Mesodermal cell (in vitro differentiated cells): Measurements from ENCODE around the gene KIF16B. TPM values are rescaled to one million over a fixed set of nuclear protein-coding genes. Genes with fewer than 3 reads are reported as not detected.

Experiments used
- H3K27ac ChIP-seq: 2 replicates; pipeline ENCODE4 v1.7.0; 2013; ENCODE audit warnings: mild to moderate bottlenecking, low read depth, low read length, moderate library complexity; ENCODE audit not compliant: severe bottlenecking
- H3K36me3 ChIP-seq: 2 replicates; pipeline ENCODE4 v1.7.1; 2013; ENCODE audit warnings: mild to moderate bottlenecking, low read length, moderate library complexity; ENCODE audit not compliant: control insufficient read depth, insufficient read depth
- H3K4me1 ChIP-seq: one replicate; pipeline ENCODE4 v1.7.1; 2013; ENCODE audit warnings: mild to moderate bottlenecking, low read length; ENCODE audit not compliant: insufficient read depth, control insufficient read depth, poor library complexity, severe bottlenecking
- H3K4me3 ChIP-seq: 2 replicates; pipeline ENCODE4 v1.7.0; 2013; ENCODE audit warnings: low read length, control low read depth, mild to moderate bottlenecking; ENCODE audit not compliant: insufficient read depth, poor library complexity, severe bottlenecking; ENCODE audit errors: extremely low read depth
- H3K9me3 ChIP-seq: 2 replicates; pipeline ENCODE4 v1.7.1; 2013; ENCODE audit warnings: mild to moderate bottlenecking, low read length, moderate library complexity; ENCODE audit not compliant: control insufficient read depth
- WGBS, 2 experiments: methylation state at CpG; one replicate each; pipeline ENCODE4 v1.1.5; 2013; ENCODE audit warnings: missing lambda C conversion rate in 2 of 2; ENCODE audit not compliant: insufficient coverage in 2 of 2; 5-methylcytosine and 5-hydroxymethylcytosine counted together
- polyA plus RNA-seq, 2 experiments: library from polyadenylated mRNA; stranded (reverse); fragments of 50-300 nt; gene quantifications; one replicate each; pipeline ENCODE4 v1.2.3, GENCODE V29; 2013

The KIF16B gene, protein sequence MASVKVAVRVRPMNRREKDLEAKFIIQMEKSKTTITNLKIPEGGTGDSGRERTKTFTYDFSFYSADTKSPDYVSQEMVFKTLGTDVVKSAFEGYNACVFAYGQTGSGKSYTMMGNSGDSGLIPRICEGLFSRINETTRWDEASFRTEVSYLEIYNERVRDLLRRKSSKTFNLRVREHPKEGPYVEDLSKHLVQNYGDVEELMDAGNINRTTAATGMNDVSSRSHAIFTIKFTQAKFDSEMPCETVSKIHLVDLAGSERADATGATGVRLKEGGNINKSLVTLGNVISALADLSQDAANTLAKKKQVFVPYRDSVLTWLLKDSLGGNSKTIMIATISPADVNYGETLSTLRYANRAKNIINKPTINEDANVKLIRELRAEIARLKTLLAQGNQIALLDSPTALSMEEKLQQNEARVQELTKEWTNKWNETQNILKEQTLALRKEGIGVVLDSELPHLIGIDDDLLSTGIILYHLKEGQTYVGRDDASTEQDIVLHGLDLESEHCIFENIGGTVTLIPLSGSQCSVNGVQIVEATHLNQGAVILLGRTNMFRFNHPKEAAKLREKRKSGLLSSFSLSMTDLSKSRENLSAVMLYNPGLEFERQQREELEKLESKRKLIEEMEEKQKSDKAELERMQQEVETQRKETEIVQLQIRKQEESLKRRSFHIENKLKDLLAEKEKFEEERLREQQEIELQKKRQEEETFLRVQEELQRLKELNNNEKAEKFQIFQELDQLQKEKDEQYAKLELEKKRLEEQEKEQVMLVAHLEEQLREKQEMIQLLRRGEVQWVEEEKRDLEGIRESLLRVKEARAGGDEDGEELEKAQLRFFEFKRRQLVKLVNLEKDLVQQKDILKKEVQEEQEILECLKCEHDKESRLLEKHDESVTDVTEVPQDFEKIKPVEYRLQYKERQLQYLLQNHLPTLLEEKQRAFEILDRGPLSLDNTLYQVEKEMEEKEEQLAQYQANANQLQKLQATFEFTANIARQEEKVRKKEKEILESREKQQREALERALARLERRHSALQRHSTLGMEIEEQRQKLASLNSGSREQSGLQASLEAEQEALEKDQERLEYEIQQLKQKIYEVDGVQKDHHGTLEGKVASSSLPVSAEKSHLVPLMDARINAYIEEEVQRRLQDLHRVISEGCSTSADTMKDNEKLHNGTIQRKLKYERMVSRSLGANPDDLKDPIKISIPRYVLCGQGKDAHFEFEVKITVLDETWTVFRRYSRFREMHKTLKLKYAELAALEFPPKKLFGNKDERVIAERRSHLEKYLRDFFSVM (N-terminal part only)
- 8.0 TPM for polyA plus RNA-seq (2013, experiment 1 of 2)
- 9.5 TPM for polyA plus RNA-seq (2013, experiment 2 of 2)

DNA sequence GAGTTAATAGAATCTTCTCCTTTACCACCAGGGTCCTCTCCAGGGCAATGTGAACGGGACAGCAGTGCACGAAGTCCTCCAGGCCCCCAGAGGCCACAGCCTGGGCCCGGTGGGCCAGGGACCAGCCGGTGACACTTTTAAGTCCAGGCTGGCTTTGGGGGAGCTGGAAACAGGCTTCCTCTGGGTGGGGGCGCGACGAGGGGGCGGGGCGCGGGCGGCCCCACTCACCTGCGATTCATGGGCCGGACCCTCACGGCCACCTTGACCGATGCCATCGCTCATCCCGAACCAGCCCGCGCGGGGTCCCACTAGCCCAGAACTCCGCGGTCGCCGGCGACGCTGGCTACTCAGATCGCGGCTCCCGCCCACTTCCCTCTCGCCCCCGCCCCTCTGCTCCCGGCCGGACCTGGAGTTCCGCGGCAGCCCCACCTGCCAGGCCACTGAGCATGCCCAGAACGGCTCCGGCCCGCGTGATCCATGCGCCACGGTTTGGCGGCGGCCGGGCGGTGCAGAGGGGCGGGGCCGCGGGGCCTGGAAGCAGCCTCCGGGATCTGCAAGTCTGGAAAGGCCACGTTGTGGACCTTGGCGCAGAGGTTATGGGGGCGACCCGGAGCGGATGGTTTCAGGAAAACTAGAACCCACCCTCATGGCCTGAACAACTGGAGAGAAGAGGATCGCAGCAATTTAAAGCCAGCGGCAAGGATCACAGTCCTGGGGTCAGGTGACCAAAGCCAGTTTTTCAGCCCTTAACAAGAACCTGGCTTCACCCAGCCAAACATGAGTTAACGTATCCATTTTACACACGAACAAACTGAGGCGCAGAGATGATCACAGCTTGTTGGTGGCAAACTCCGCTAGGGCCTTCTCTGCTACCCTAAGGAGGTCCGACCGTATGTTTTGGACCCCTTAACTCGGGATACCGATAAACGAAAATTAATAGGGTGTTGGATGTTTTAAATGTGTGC is at the start of gene KIF16B:
Gene KIF16B, minus strand, starts transcription at position 448 of the 965 bp plus-strand sequence. Its CDS starts 173 bp downstream, at position 275.
- Histone ChIP-seq H3K4me3 (peak within 1 kb of the TSS; percentile 76), H3K9me3 (peaks cover 4% of the 10 kb centered on the region), H3K27ac (no peak within 1 kb of the TSS), H3K4me1 (peaks cover 8% of the 10 kb centered on the region), H3K36me3 (no peaks in the 10 kb centered on the region)
- WGBS, 2 experiments, result 13 to 25% methylated on average over 27 to 40 of the region's 65 CpGs

DNA sequence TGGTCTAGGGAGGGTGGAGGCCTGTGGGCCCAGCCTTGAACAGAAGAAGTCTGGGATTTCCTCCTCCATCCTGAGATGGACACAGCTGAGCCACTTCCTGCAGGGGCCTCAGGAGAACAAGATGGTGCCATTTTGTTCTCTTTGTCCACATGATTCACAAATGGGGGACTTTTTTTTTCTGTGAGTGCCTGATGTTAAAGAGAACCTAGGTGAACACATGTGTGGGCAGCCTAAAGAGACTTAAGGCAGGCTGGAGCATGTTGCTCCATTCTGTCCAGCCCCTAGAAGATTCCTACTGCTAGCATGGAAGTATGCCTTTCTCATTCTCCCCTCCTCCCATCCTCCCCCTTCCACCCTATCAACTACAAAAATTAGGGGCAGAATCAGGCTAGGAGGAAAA is 49.3 kb upstream of the KIF16B start:
- H3K9me3 ChIP-seq, result peaks cover 2% of the 10 kb centered on the region
- no peaks in the 10 kb centered on the region for H3K4me1 ChIP-seq

DNA sequence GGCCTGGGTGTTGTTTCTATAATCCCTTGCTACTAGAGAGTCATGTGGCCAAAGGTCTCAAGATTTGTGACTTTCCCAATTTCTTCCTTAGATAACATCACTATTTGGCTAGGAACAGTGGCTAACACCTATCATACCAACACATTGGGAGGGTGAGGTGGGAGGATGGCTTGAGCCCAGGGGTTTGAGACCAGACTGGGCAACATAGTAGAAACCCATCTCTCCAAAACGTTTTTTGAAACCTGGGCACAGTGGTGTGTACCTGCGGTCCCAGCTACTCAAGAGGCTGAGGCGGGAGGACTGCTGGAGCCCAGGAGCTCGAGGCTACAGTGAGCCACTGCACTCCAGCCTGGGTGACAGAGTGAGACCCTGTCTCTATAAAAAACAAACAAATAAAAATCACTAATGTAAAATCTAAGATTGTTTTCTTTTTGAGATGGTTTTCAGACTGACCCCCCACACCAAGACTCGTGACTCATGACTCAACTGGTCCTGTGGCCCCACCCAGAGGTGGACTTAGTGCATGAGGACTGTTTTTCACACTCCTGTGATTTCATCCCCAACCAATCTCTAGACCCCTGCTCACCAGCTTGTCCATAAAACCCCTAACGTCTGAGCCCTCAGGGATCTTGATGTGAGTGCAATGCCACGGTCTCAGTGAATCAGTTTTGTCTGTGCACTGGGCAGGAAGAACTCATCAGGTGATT is 48.3 kb upstream of the KIF16B start:
- 86 to 90% methylated on average over 3 to 6 of the region's 7 CpGs for WGBS, 2 experiments
- H3K27ac ChIP-seq, result no peak overlapping the region

More for the DNA sequence above, 49.3 kb upstream of the KIF16B start:
- no peak overlapping the region for H3K4me3 ChIP-seq
- no peak overlapping the region for H3K27ac ChIP-seq
- no peaks in the 10 kb centered on the region for H3K36me3 ChIP-seq

DNA sequence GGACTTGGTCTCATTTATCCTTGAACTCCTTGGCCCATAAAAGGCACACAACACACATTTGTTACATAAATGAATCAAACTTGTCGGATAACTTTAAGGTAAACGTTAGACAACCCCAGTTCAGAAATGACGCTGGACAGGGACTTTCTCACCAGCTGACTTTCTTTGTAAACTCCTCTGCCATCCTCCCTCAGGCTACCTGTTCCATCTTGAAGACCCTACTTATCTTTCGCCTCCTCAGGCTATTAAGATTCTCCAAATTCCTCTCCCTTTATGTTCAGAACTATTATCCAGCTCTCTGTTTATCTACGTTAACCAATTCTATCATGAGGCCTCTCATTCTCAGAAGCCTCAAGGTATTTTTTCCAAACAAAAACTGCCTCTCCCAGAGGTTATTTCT is 47.7 kb upstream of the KIF16B start:
- no peak overlapping the region for H3K4me3 ChIP-seq
- H3K27ac ChIP-seq, result no peak overlapping the region
- H3K9me3 ChIP-seq, result peaks cover 3% of the 10 kb centered on the region
- no peaks in the 10 kb centered on the region for H3K4me1 ChIP-seq
- no peaks in the 10 kb centered on the region for H3K36me3 ChIP-seq
- WGBS, 2 experiments, result 88 to 91% methylated on average over 4 to 5 of the region's 5 CpGs

More for the DNA sequence above, 48.3 kb upstream of the KIF16B start:
- H3K9me3 ChIP-seq, result peaks cover 3% of the 10 kb centered on the region
- H3K36me3 ChIP-seq, result no peaks in the 10 kb centered on the region
- H3K4me1 ChIP-seq, result no peaks in the 10 kb centered on the region
- no peak overlapping the region for H3K4me3 ChIP-seq

DNA sequence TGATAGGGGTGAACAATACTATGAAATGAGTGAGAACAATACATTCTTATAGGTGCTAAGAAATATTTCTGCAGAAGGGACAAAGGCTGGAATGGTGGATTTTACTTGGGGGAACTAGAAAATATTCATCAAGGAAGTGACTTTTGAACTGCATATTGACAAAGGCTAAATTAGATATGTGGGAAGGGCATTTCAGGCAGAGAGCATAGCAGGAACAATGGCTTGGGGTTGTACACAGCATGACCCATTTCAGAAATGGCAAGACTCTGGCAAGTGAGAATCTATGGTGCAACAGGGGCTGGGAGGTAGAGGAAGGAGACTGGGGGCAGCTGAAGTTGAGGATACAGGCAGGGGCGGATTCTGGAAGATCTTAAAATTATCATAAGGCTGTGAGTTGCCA is 46.7 kb upstream of the KIF16B start:
- Histone ChIP-seq H3K9me3 (peaks cover 3% of the 10 kb centered on the region), H3K4me1 (no peaks in the 10 kb centered on the region), H3K27ac (no peak overlapping the region), H3K4me3 (no peak overlapping the region), H3K36me3 (no peaks in the 10 kb centered on the region)
- WGBS, 2 experiments, result no CpG with 5 or more reads among the region's 1 CpG

DNA sequence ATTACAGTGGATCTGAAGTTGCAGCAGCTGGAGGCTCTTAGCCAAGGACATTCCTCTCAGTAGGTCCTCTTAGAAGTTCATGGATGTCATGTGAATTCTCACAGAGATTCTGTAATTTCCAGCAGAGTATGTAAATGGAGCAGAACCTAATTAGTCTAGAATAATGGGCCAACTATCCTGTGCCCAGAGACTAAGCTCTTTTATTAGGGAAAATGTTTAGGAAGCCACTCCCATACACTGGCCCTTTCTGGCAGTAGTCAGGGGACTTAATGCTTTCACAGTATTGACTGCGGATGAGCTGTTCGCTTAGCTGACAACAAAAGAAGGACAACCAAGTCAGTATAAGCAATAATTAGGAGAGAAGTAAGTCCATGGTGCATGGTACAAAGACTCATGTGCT is 43.8 kb upstream of the KIF16B start:
- Histone ChIP-seq H3K27ac (no peak overlapping the region), H3K4me3 (no peak overlapping the region), H3K4me1 (no peaks in the 10 kb centered on the region), H3K36me3 (no peaks in the 10 kb centered on the region), H3K9me3 (peaks cover 3% of the 10 kb centered on the region)
- 80 to 93% methylated on average over 2 of the region's 2 CpGs for WGBS, 2 experiments

DNA sequence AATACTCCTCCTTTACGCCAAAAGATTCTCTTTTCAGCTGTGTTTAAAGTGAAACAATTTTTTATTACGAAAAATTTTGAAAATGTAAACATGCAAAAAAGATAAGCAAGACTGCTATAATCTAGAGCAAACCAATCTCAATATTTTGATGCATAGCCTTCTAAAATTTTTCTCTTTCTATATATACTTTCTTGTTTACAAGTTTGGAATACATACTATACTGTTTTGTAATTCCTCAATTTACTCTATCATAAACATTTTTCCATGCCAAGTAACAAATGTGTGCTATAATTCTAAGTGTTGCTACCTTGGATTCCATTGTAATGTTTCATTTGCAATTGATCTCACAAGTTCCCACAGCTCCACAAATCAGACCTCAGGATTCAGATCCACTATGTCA is 43.1 kb upstream of the KIF16B start:
- Histone ChIP-seq H3K9me3 (peaks cover 3% of the 10 kb centered on the region), H3K4me1 (no peaks in the 10 kb centered on the region), H3K4me3 (no peak overlapping the region), H3K36me3 (no peaks in the 10 kb centered on the region), H3K27ac (no peak overlapping the region)
- WGBS, 2 experiments, result no CpG with 5 or more reads among the region's 2 CpGs

DNA sequence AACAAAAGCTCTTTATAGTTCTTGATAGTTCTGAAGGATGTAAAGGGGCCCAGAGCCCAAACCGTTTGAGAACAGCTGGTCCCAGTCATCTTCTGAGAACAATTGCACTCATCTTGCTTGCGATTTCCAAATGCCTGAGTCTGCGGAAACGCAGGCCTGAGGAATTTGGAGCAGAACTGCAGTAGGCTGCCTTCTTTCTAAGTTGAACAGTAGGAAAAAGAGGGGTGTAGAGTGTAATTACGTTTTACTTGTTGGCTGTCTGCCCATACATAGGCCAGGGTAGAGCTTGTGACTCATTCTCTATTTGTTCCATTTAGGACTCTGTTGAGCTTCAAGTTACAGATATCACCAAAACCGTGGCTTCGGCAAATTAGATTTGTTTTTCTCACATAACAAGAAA is 42.0 kb upstream of the KIF16B start:
- H3K9me3 ChIP-seq, result peaks cover 3% of the 10 kb centered on the region
- no peaks in the 10 kb centered on the region for H3K4me1 ChIP-seq
- WGBS, 2 experiments, result 83 to 87% methylated on average over 4 to 5 of the region's 7 CpGs
- no peak overlapping the region for H3K27ac ChIP-seq
- no peaks in the 10 kb centered on the region for H3K36me3 ChIP-seq
- no peak overlapping the region for H3K4me3 ChIP-seq

DNA sequence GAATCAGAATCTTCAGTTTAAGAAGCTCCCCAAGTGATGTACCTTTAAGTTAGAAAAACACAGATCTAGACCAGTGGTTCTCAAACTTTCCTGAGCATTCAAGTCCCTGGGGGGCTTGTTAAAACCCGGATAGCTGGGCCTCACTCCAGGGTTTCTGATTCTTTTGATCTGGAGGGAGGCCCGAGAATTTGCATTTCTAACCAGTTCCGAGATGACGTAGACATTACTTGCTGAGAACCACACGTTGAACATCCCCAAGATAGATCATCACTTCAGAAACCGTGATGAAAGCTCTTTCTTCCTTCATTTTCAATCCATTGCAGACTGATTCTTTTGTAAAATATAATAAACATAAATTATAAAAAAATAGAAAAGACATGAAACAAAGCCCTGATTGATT is 40.7 kb upstream of the KIF16B start:
- Histone ChIP-seq H3K9me3 (peaks cover 3% of the 10 kb centered on the region), H3K4me1 (no peaks in the 10 kb centered on the region), H3K27ac (no peak overlapping the region), H3K4me3 (no peak overlapping the region), H3K36me3 (no peaks in the 10 kb centered on the region)
- 0 to 43% methylated on average over 1 to 2 of the region's 6 CpGs for WGBS, 2 experiments
